Effector CD8-positive, alpha-beta T cell (primary cell): ENCODE data around the gene SCAANT1.
A peak's percentile ranks its signal among the peaks of the same experiment; 100 is the strongest.

Source experiments
- DNase-seq: peaks from one replicate; lab custom pipeline; 2025; lab: John Stamatoyannopoulos, UW

SCAANT1 gene

DNA sequence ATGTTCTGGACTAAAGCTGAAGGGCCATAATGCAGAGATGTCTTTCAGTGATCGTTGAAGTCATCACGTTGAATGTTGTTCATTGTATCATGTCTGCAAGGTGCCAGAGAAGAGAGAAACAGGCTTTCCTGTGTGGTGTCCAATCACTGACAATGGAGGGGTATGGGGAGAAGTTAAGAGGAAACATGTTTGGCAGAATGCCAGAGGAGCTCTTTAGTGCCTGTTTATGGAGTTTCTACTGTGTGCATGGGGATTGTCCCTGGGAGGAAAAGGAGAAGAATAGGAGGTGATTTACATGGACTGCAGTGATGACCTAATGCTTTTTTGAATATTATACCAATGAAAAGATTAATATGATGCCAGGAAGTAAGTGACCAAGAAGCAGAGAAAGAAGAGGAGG lies 11.7 kb downstream of the SCAANT1 start:
- no peak for DNase-seq

DNA sequence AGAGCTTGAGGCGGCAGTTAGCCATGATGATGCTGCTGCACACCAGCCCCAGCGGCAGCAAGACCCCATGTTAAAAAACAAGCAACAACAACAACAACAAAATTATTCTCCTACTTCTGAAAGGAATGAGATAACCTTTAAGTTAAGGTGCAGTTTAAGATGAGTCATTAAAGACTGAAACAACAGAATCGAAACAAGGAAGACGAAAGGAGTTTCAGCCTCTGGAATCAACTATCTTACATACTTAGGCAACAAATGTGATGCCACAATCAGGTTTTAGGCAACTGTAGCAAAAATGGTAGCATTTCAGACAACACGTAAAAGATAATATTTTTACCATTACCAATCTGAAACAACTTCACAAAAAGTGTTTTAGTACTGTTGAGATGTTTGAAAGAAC lies 12.2 kb downstream of the SCAANT1 start:
- DNase-seq, result no peak

DNA sequence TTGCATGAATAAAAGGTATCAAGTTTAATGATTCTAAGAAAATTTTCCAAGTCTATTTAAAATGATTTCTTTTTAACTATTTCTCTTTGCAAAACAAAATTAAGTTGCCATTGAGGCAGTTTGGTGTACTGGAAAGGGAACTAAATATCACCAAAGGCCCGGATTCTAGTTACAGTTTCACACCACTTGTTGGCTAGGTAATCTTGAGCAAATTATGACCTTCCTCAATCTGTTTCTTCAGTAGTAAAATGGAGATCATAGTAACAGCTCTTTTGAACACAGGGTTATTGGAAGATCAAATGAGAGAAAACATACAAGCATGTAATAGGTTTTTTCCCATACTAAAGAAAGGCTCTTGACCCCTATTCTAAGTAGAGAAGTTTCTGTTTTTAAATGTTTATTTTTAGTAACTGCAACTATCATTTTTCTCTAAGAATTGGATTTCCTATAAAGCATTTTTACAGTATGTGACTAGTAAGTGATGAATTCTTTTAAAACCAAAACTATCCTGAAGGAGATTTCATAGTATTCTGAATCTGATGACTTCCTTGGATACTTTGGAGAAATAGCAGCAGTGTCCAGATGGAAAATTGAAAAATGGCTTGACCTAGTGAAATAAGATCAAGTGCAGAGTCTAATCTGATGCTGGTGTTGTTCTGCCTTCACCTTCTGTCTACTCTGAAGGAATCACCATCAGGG lies 15.7 kb downstream of the SCAANT1 start:
- no peak for DNase-seq

DNA sequence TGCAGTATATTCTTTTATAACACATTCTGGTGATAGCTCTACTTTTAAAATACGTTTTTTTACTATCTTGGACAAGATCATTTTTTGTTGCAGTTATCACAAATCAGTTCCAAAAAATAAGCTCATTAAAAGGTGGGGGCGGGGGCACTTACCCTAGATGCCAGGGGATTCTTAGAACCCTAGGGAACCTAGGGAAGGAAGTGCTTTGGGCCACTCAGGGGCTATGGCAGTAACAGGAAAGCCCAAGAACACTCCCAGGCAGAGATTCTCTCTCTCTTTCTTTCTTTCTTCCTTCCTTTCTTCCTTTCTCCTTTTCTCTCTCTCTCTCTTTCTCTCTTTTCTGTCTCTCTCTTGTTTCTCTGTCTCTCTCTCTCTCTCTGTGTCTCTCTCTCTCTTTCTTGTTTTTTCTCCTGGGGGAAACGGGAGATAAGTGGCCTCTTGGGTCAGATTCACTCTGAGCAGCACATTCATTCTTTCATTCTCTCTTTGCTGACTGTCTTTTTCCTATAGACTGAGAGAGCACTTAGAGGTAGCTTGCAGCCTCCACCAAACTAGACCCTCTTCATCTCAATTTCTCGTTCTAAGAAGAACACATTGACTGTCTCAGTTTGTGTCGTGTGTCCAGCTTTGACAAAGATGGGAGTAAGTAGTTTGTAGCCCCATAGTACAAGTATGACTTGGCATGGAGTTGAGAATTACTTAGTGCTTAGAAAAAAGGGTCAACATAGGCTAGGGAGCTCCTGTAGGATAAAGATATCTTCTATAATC lies 16.6 kb downstream of the SCAANT1 start:
- DNase-seq, result no peak

DNA sequence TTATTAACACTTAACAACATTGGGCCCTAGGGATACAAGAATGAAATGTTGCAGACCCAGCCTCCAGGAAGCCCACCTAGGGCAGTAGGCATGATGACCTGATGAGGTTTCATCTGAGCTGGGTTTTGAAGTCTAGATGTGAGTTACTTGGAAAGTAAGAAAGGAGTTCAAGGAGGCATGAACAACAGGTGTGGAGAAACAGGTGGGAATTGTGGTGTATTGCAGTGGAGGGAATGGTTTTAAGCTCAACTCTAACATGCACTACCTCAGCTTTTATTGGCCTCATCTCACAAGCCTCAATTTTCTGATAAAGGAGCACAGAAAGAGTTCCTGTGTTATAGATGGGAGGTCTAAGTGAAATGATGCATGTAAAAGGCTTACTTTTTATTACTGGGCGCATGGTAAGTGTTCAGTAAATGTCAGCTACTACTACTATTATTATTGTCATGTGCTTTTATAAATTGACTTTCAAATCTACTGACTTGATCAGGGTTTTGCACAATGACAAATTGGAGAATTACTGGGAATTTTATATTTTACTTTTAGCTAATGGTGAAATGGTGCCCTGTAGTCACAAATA lies 19.3 kb downstream of the SCAANT1 start:
- no peak for DNase-seq

DNA sequence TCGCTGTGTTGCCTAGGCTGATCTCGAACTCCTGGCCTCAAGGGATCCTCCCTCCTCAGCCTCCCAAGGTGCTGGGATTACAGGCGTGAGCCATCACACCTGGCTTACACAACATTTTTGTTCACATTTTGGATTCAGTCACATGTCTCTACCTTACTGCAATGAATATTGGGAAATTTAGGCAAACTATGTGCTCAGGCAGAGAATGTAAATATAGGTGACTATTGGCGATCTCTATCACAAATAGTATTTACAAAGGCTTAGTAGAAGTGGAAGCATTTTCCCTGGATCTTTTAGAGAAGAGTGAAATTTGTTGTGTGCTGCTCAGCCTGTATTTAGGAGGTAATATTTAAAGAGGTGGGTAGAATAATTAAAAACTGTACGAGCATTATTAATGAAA lies 20.7 kb downstream of the SCAANT1 start:
- DNase-seq, result no peak

DNA sequence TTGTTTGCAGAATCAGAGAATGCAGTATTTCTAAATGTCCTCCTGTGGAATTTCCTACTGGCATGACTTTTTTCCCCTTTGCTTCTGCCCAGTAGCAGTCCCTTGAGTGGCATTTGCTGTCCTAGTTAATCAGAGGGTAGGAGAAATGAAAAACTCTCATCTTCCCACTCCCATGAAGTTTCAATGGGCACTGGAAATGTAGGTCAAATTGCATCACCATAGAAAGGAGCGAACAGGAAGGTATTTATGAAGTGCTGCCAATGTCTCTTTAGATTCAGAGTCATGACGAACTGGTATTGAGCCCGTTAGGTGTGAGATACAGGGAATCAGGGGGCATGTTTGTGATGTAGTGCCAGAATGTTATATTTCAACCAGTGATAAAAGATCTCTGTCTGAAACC lies 25.3 kb downstream of the SCAANT1 start:
- DNase-seq, result no peak

DNA sequence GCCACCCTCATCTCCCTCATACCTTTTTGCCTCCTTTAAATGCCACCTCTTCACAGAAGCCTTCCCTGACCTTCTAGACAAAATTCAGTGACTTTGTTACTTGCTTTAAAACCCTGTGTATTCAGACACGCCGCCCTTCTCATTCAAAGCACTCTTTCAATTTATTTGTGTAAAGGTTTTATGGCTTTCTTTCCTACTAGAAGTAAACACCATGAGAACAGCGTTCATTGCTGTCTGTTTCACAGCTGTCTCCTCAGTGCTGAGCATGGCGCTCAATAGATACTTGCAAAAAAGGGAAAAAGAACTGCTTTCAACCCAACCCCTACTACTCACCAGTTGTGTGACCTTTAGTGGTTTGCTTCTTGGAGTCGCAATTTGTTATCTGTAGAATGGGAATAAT lies 31.5 kb downstream of the SCAANT1 start:
- no peak for DNase-seq

DNA sequence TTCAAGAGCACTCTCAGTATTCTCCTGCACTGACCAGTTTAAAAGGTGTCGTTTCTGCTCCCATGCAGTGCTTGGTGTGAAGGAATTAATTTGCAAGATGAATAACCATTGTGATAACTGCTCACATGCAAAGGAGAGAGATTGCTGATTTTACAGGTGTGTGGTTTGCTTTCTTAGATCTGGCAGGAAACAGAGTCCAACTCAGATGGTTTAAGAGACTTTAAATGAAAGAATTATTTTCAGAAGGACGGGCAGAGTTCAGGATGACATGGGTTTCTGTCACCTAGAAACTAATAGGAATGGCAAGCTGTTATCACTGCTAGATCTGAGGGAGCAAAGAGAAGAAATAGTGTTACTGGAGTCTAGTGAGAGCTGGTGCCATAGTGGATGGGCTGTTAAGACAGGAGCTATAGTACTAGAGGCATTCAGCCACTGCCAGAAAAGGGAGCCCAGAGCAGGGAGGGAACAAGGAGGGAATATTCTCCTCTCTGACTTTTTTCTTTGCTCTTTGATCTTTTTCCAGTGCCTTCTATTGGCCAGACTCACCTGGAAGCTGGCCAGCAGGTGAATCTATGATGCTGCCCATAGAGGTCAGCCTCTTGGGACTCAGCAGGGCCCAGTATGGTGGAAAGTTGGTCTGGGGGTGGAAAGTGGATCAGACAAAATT lies 33.7 kb downstream of the SCAANT1 start:
- DNase-seq, result no peak

DNA sequence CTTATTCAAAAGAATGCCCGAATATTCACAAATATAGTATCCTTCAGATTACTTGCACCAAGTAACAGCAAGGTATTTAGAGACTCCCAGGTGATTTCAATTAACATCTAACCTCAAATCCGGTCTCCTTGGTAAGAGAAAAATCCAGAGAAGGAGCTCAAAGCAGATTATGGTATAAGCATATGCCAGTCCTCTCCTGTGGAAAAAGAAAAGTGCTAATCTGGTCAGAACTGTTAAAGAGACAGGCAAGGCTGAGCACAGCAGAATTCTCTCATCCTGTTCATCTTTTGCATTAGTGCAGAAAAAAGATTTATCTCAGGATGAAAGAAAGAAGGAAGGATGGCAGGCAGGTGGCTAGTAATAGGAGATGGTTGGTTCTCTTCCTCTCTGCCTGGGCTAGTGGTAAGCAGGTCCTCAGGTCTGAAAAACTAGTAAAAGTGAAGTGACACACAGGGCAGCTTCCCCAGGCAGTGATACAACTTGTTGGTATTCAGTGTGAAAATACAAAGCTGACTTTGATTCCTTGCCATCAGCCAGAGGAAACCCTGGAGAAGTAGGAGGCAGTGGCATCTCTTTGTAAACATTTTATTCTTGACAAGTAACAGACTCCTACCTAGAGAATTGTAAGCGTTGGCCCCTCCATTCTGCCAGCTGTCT lies 34.3 kb downstream of the SCAANT1 start:
- DNase-seq, result no peak

DNA sequence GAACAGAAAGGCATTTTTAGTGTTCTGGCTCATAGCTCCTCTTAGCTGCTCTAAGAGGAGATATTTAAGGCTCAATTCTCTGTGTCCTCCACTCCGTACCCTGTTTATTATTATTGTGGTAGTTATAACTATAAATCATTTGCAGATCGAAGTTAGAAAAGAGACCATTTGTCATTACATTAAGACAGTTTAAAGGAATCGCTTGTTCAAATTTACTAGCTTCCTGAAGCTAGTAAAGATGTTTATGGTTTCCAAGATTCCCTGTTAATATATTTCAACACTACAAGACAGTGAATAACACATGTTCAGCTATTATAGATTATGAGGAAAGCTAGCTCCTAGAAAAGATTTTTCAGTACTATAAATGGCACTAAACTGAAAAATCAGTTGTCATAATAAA lies 35.9 kb downstream of the SCAANT1 start:
- no peak for DNase-seq

DNA sequence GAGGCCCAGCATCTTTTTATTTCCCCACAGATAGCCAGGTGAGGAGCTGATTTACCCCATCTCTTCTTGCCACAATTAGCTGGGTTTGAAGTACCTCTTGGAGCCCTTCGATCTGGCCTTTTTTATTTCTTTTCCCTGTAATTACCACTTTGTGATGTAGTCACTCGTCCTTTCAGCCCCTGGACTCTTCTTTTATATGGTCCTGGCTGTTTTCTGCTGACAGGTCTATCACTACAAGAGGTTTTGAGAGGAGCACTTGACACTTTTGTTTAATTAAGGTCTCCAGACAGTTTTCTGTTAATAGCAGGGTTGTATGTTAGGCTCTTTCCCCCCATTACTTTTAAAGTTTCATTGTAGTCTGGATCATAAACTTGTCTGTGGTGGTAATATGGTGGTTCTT lies 36.7 kb downstream of the SCAANT1 start:
- no peak for DNase-seq

DNA sequence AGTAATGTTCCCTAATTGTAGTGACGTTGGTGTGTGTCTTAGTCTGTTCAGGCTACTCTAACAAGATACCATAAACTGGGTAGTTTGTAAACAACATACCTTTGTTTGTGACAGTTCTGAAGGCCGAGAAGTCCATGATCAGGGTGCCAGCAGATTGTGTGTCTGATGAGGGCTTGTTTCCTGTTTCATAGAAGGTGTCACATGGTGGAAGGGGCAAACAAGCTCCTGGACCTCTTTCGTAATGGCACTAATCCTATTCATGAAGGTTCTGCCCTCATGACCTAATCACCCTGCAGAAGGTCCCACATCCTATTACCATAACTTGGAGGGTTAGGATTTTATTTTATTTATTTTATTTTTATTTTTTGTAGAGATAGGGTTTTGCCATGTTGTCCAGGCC lies 37.4 kb downstream of the SCAANT1 start:
- DNase-seq, result no peak

DNA sequence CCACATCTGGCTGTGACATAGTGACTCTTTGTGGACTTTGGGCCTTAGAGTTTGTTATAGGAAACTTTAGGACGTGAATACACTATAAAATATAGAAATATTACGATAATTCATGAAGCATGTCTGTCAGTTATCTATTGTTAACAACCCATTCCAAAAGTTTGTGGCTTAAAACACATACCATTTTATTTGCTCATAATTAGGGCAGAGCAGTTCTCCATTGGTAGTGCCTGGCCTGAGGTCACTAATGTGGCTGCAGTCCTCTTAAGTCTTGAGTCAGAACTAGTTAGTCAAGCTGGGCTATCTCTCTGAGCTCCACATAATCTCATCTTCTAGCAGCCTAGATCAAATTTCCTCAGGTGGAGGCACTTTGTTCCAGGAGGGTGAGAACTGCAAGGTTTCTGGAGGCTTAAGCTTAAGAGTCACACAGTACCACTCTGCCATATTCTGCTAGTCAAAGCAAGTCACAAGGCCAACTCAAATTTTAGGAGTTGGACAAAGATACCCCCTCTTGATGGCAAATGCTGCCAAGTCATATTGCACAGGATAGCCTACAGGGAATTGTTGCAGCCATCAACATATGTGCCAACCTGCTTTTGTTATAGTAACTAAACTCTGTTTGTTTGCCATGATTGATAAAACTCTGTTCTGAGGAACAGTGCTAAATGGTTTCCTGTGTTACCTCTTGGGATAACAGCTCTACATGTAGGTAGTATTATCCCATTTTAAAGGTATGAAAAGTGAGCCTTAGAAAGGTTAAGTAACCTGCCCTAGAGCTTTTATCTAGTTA lies 39.9 kb downstream of the SCAANT1 start:
- no peak for DNase-seq

DNA sequence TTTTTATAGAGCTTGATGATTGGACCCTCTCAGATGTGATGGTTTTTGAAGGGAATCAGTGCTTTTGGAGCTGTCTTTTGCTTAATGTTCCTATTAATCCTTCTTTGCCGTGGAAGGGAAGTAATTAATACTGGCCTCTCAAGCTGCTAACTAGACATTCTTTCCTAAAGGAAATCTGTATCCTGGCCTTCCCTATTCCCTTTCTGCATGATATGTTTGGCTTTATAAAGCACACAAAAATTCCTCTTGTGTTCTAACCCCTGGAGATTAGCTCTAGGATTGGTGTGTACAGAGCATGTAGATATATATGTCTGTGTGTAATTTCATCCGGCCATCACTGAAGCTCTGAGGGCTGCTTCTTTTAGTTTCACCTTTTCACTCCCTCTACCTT lies 41.6 kb downstream of the SCAANT1 start:
- DNase-seq, result no peak

DNA sequence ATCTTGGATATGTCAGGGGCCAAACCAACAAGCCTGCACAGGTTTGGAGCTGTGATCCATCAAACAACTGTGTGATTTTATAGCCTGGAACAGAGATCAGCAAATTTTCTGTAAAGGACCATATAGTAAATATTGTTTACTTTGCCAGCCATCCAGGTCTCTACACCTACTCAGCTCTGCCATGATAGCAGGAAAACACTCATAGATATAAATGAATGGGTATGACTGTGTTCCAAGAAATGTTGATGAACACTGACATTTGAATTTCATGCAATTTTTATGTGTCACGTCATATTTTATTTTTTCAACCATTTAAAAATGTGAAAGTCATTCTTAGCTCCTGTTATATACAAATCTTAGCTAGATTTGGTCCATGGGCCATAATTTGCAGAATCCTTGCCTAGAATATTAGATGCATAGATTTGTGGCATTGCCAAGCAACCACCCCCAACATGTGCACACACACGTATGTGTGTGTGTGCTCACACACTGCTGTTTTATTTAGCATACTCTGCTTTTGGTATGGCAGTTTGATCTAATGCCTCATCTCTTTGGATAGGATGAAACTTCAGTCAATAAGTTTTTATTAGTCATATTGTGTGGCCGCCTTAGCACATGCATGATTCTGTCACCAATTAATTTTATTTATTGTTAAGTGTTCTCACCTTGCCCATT lies 42.1 kb downstream of the SCAANT1 start:
- no peak for DNase-seq

DNA sequence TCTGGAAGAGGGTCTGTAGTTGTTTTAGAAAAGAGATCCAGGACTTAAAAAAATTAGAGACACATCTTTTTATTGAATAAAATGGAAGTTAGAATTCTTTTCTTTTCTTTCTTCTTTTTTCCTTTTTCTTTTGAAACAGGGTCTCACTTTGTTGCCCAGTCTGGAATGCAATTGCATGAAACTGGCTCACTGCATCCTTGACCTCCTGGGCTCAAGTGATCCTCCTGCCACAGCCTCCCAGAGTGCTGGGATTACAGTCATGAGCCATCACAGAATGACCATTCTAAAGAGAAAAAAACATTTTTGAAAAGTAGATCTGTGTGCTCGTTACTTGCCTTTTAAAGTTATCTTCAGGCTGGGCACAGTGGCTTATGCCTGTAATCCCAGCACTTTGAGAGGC lies 45.0 kb downstream of the SCAANT1 start:
- no peak for DNase-seq

DNA sequence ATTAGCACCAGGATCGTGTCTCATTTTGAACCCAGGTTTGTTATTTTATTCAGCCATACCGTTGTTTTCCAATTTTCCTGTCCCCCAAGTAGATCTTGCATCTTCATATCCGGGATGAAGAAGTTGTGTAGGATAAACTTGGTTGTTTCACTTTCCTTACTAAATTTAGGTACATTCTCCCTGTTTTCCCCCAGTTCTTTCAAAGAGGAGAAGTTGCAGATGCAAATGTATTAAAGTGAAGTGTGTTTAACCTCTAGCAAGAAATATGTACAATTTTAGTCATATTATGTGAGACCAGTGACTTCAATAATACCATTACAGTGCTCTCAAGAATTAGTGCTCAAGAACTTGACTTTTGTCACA lies 47.2 kb downstream of the SCAANT1 start:
- no peak for DNase-seq

DNA sequence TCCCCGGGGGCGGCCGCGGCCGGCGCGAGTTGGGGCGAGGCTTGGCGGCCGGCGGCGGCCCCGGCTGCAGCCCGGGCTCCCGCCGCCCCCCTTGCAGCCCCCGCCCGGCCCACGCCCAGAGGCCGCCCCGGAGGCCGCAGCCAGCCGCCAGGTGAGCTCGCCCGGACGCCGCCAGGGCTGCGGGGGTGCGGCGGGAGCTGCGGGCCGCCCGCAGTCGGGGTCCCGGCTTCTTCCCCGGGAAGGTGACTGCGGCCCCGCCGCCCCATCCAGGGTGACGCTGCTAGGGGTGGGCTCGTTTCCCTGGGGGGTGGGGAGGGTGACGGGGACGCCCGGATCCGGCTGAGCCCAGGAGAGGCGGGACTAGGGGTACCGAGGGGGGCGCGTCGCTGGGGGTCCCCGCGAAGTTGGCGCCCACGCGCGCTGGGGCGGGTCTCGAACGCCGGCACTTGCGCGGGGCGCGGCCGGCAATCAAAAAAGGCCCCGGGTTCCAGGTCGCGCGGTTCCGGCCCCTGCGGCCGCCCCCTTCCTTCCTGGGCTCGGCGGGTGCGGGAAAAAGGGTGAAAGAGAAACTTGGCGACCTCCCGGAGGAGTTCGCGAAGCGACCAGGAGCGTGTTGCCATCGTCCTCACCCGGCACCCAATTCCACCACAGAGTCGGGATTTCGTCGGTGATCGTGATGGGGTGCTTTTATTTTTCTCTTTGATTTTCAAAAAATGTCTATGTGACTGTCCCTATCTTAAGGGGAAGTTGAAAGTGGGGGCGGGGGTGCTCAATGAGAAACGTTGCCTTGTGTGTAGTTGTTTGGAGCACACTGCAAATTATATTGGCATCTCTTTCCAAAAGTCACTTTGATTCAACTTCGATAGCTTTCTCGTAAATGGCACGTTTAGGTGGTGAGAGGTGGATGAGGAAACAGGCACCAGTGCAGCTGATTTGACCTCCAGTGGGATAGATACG lies 47.9 kb downstream of the SCAANT1 start:
- DNase-seq, result peak; percentile 40
